Fibroblast of upper back skin (primary cell): ENCODE measurements around the gene MEIOSIN.
"Not testable (repeated sequence)": the region's sequence is repeated elsewhere in the genome, so short reads cannot be mapped to it uniquely, and the experiment has no call there.

Experiments used
- DNase-seq: peaks from one replicate; pipeline ENCODE4 v3.0.0-alpha.2; 2013

Gene MEIOSIN

GRCh38 chr19:45781214-45782161, 48.2 kb downstream of the MEIOSIN start:
- no peak for DNase-seq

GRCh38 chr19:45782162-45782691, 49.0 kb downstream of the MEIOSIN start, which contains the start of gene DMPK:
Gene DMPK, minus strand, starts transcription at chr19:45782490. Its CDS starts 138 bp downstream, at chr19:45782352.
- DNase-seq = no peak

- DNase-seq = peak; percentile 63
Observed at GRCh38 chr19:45782820-45783785, 49.9 kb downstream of the MEIOSIN start.

GRCh38 chr19:45784096-45784495, 50.9 kb downstream of the MEIOSIN start:
- no peak for DNase-seq

- no peak for DNase-seq
Observed at GRCh38 chr19:45785097-45785496, 51.9 kb downstream of the MEIOSIN start.

GRCh38 chr19:45785781-45786532, 52.7 kb downstream of the MEIOSIN start:
- no peak for DNase-seq

- no peak for DNase-seq
Observed at GRCh38 chr19:45786533-45786894, 53.3 kb downstream of the MEIOSIN start.

GRCh38 chr19:45789035-45789786, 56.0 kb downstream of the MEIOSIN start:
- no peak for DNase-seq

GRCh38 chr19:45790942-45791341, 57.7 kb downstream of the MEIOSIN start:
- DNase-seq = no peak

- no peak for DNase-seq
Observed at GRCh38 chr19:45791744-45792469, 58.7 kb downstream of the MEIOSIN start.

- DNase-seq = peak; percentile 99
Observed at GRCh38 chr19:45792470-45793177, 59.4 kb downstream of the MEIOSIN start, which contains the start of gene DMWD. Gene DMWD, minus strand, starts transcription at chr19:45792845. Its CDS starts 89 bp downstream, at chr19:45792756.

GRCh38 chr19:45793178-45793564, 59.9 kb downstream of the MEIOSIN start:
- no peak for DNase-seq

GRCh38 chr19:45793876-45794275, 60.6 kb downstream of the MEIOSIN start:
- DNase-seq = no peak

GRCh38 chr19:45794627-45795026, 61.4 kb downstream of the MEIOSIN start:
- no peak for DNase-seq

- DNase-seq = peak; percentile 89
Observed at GRCh38 chr19:45798995-45799517, 65.8 kb downstream of the MEIOSIN start.

- not testable (repeated sequence) for DNase-seq
Observed at GRCh38 chr19:45799541-45799940, 66.3 kb downstream of the MEIOSIN start.

GRCh38 chr19:45800070-45800553, 66.9 kb downstream of the MEIOSIN start:
- peak; percentile 60 for DNase-seq

- no peak for DNase-seq
Observed at GRCh38 chr19:45801603-45802175, 68.5 kb downstream of the MEIOSIN start.
